HG02981 (cell line): ENCODE results near the gene CD47.

ENCODE experiments used
- ATAC-seq: cut with Tn5 transposase; IDR thresholded peaks from one replicate; pipeline ENCODE4 v1.9.1; 2021; ENCODE audit warnings: mild to moderate bottlenecking, moderate library complexity; ENCODE audit not compliant: unreplicated experiment

CD47 gene

GRCh38 chr3:108054935-108055334 lies 35.9 kb downstream of the CD47 start:
- no peak for ATAC-seq

DNA sequence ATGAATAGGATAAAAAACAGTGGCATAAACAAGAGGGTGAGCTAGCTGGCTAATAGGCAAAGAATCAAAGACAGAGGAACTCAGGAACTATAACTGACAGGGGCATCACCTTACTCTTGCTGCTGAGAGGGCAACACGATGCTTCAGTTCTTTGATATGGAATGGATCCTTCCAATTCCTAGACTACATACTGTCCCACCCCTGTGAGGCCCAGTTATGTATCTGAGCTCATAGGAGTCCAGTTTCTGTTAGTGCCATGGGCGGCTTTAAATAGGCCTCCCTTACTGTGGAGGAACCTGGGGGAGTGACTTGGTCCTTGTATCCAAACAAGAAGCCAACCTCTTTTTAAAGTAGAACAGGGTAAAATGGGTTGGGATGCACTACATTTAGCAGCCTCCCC lies 37.3 kb downstream of the CD47 start:
- ATAC-seq: no peak

DNA sequence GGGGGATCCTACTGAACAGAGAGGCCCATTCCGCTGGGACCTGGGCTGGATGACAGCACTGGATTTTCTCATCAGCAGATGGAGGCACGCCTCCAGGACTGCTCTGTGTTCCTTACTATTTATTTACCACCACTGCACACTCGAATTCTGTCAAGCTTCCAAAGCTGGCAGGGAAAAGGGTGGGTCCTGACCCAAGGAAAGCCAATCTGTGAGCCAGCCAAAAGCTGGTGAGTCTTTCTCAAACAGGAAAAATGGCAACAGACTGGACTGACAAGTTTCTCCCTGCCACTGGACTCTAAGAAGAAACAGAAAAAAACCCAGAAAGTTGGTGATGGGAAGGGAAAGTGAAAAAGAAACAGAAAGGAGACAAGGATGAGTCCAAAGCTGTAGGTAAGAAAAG lies 37.8 kb downstream of the CD47 start:
- ATAC-seq: no peak

GRCh38 chr3:108051005-108051404 lies 39.8 kb downstream of the CD47 start:
- ATAC-seq: no peak

- ATAC-seq: no peak
These were observed 42.8 kb downstream of the CD47 start for GRCh38 chr3:108047987-108048386.

- ATAC-seq: no peak
These were observed 44.6 kb downstream of the CD47 start for GRCh38 chr3:108046247-108046646.

GRCh38 chr3:108044699-108045098 lies 46.1 kb downstream of the CD47 start:
- ATAC-seq: no peak

GRCh38 chr3:108042300-108042699 lies 48.5 kb downstream of the CD47 start:
- no peak for ATAC-seq

- no peak for ATAC-seq
These were observed 49.6 kb downstream of the CD47 start for GRCh38 chr3:108041253-108041652.

GRCh38 chr3:108037770-108038169 lies 53.1 kb downstream of the CD47 start:
- ATAC-seq: no peak

GRCh38 chr3:108036984-108037741 lies 53.7 kb downstream of the CD47 start:
- ATAC-seq: peak; percentile 70

DNA sequence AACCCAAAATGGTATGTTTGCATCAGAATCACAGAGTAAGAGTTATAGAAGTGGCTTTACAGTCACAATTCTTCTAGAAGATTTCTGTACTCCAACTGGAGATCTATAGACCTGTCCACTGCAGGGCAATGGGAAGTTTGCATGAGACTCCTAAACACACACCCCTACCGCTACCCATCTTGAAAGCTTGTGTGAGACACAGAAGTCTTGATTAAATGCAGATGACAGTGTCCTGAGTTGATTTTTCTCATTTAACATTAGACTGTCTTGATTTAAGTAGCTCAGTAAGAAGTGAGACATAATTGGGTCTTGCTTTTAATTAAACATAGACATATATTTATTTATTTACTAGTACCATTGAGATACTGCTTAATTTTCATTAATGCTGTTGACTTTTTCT lies 54.4 kb downstream of the CD47 start:
- ATAC-seq: no peak

DNA sequence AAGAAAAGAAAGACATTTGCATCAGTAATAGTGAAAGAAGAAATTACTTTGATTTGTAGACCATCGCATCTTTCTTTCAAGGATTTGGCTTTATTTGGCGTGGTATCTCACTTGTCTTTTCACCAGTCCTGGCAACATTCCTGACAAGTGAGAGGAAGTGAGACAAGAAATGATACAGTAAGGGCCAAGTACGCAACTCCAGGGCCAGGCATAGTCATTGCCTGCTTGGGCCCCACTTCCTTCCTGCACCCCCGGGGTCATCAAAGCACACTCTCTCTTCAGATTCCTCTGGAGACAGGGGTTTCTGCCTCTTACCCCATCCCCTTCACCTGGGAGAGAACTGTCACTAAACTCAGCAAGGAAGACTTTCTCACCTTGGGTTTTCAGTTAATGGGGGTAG lies 55.1 kb downstream of the CD47 start:
- ATAC-seq: no peak

DNA sequence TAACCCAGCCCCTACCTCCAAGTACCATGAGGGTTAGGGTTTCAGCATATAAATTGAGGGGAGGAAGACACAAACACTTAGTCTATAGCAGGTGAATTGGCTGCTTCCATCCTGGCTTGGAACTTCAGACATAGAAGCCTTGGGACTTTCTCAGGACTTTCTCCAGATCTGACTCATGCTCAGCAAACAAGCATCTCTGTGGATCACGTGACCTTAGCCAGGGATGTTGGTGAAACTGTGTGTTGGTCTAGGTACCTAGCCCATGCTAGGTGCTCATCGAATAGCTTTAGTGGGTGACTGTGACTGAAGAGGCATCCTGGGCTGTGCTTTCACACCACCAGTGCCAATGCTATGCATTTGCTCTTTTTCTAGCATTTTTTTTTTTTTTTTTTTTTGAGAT lies 58.9 kb downstream of the CD47 start:
- ATAC-seq: no peak

DNA sequence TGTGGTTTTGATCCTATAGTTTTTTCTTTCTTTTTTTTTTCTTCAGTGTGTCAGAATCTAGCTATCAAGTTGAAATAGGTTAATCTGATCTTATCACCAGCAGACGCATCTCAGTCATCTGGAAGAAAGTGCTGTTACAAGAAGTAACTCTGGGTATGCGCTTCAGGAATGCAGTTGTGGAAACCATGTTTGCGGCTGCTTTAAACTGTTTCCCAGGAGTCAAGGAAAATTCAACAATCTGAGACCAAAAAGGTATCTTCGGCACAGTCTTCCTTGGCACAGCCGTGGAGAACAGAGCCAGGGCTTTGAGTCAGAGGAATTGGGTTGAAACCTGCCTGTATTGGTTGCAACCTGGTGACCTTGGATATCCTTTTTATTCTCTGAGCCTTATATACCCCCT lies 59.9 kb downstream of the CD47 start:
- ATAC-seq: no peak

- no peak for ATAC-seq
These were observed 61.4 kb downstream of the CD47 start for GRCh38 chr3:108029466-108029865.

GRCh38 chr3:108028896-108029295 lies 61.9 kb downstream of the CD47 start:
- no peak for ATAC-seq

GRCh38 chr3:108025177-108025576 lies 65.7 kb downstream of the CD47 start:
- no peak for ATAC-seq

- ATAC-seq: no peak
These were observed 66.5 kb downstream of the CD47 start for GRCh38 chr3:108024146-108024850.

- ATAC-seq: no peak
These were observed 68.3 kb downstream of the CD47 start for GRCh38 chr3:108022256-108023150.

GRCh38 chr3:108021533-108021932 lies 69.3 kb downstream of the CD47 start:
- no peak for ATAC-seq

- ATAC-seq: no peak
These were observed 69.7 kb downstream of the CD47 start for GRCh38 chr3:108021131-108021530.
